OCI-M1 (cell line): ENCODE data around the gene ANP32A.
"Not testable (repeated sequence)": the region's sequence is repeated elsewhere in the genome, so short reads cannot be mapped to it uniquely, and the experiment has no call there.

ENCODE experiments used
- DNase-seq: peaks from one replicate; lab custom pipeline; 2025; lab: John Stamatoyannopoulos, UW

ANP32A gene

GRCh38 chr15:68781766-68782588, 38.7 kb downstream of the ANP32A start:
- DNase-seq: no peak

- DNase-seq: no peak
Observed at GRCh38 chr15:68781217-68781616, 39.5 kb downstream of the ANP32A start.

- DNase-seq: no peak
Observed at GRCh38 chr15:68778876-68779275, 41.8 kb downstream of the ANP32A start.

GRCh38 chr15:68776477-68777270, 44.0 kb downstream of the ANP32A start:
- no peak for DNase-seq

- DNase-seq: no peak
Observed at GRCh38 chr15:68775671-68776476, 44.8 kb downstream of the ANP32A start.

- DNase-seq: no peak
Observed at GRCh38 chr15:68775236-68775577, 45.5 kb downstream of the ANP32A start.

- no peak for DNase-seq
Observed at GRCh38 chr15:68774521-68775235, 46.0 kb downstream of the ANP32A start.

GRCh38 chr15:68774120-68774519, 46.6 kb downstream of the ANP32A start:
- no peak for DNase-seq

- DNase-seq: no peak
Observed at GRCh38 chr15:68773036-68773435, 47.7 kb downstream of the ANP32A start.

GRCh38 chr15:68770216-68770615, 50.5 kb downstream of the ANP32A start:
- DNase-seq: no peak

GRCh38 chr15:68769702-68770101, 51.0 kb downstream of the ANP32A start:
- DNase-seq: no peak

- no peak for DNase-seq
Observed at GRCh38 chr15:68768321-68768720, 52.4 kb downstream of the ANP32A start.

GRCh38 chr15:68767833-68768232, 52.9 kb downstream of the ANP32A start:
- DNase-seq: no peak

- no peak for DNase-seq
Observed at GRCh38 chr15:68765602-68766368, 54.9 kb downstream of the ANP32A start.

- no peak for DNase-seq
Observed at GRCh38 chr15:68764090-68764489, 56.6 kb downstream of the ANP32A start.

GRCh38 chr15:68763063-68763462, 57.6 kb downstream of the ANP32A start:
- DNase-seq: no peak

- DNase-seq: not testable (repeated sequence)
Observed at GRCh38 chr15:68759982-68760579, 60.6 kb downstream of the ANP32A start.

GRCh38 chr15:68755731-68756130, 65.0 kb downstream of the ANP32A start:
- no peak for DNase-seq

GRCh38 chr15:68751622-68752021, 69.1 kb downstream of the ANP32A start:
- DNase-seq: no peak

GRCh38 chr15:68749793-68750192, 70.9 kb downstream of the ANP32A start:
- DNase-seq: no peak

- DNase-seq: no peak
Observed at GRCh38 chr15:68749365-68749764, 71.3 kb downstream of the ANP32A start.
